SK-N-SH (cell line): ENCODE measurements around the gene DENND1A. TPM values are rescaled to one million over a fixed set of nuclear protein-coding genes. Genes with fewer than 3 reads are reported as not detected.

Experiments used
- CTCF ChIA-PET: fragments of 300-600, 350-600 bp; formaldehyde crosslinking; extraction: SDS; loops from one replicate; lab custom pipeline; 2021; lab: Yijun Ruan, JAX
- POLR2A ChIA-PET: fragments of 350-600 bp; sonication (Branson Sonifier 250); formaldehyde crosslinking; extraction: SDS; loops from one replicate; lab custom pipeline; 2020; ENCODE audit warnings: antibody characterized with exemption, inconsistent platforms; lab: Yijun Ruan, JAX
- DNase-seq: peaks from one replicate; pipeline ENCODE4 v3.0.0; 2012
- H2AFZ ChIP-seq: fragments of 200-600 bp; sonication (generic); 2 replicates; pipeline ENCODE4 v1.8.1; 2016; ENCODE audit warnings: antibody characterized with exemption, mild to moderate bottlenecking, low read depth
- H3F3A ChIP-seq: fragments of 200-600 bp; sonication (generic); replicated peaks from 2 replicates; pipeline ENCODE3; 2016; ENCODE audit warnings: antibody characterized with exemption, mild to moderate bottlenecking; ENCODE audit not compliant: insufficient read depth
- H3K27ac ChIP-seq, 2 experiments: fragments of 200-500 bp in 1 of 2; fragments of 200-600 bp in 1 of 2; sonication (Bioruptor generic) in 1 of 2; sonication (generic), shearing (Covaris generic) in 1 of 2; 2 replicates each; pipeline versions ENCODE4 v1.5.1 to v1.6.1; 2014 to 2016; ENCODE audit warnings: low read depth in 2 of 2, inconsistent platforms in 1 of 2, low read length in 1 of 2, mild to moderate bottlenecking in 1 of 2, mixed read lengths in 1 of 2
- H3K27me3 ChIP-seq: fragments of 200-600 bp; sonication (generic), shearing (Covaris generic); 2 replicates; pipeline ENCODE4 v1.6.1; 2016; ENCODE audit warnings: mixed run types; ENCODE audit not compliant: insufficient read depth
- H3K36me3 ChIP-seq, 2 experiments: fragments of 200-500 bp in 1 of 2; fragments of 200-600 bp in 1 of 2; sonication (Bioruptor generic) in 1 of 2; sonication (generic) in 1 of 2; replicated peaks in 1 of 2; 2 replicates each; pipeline versions ENCODE3 to v1.5.1; 2014 to 2016; ENCODE audit warnings: low read length in 1 of 2, mild to moderate bottlenecking in 1 of 2; ENCODE audit not compliant: insufficient read depth in 2 of 2, control insufficient read depth in 1 of 2
- H3K4me1 ChIP-seq, 2 experiments: fragments of 200-500 bp in 1 of 2; fragments of 200-600 bp in 1 of 2; sonication (Bioruptor generic) in 1 of 2; sonication (generic), shearing (Covaris generic) in 1 of 2; 2 replicates each; pipeline versions ENCODE4 v1.5.1 to v1.6.1; 2014 to 2016; ENCODE audit warnings: low read depth in 1 of 2, low read length in 1 of 2, mixed run types in 1 of 2; ENCODE audit not compliant: insufficient read depth in 2 of 2, control insufficient read depth in 1 of 2
- H3K4me2 ChIP-seq: fragments of 200-600 bp; sonication (generic), shearing (Covaris generic); 2 replicates; pipeline ENCODE4 v1.6.1; 2017; ENCODE audit warnings: mixed run types
- H3K4me3 ChIP-seq, 2 experiments: fragments of 200-500 bp in 1 of 2; fragments of 200-600 bp in 1 of 2; sonication (Bioruptor generic) in 1 of 2; sonication (generic), shearing (Covaris generic) in 1 of 2; 2 replicates each; pipeline versions ENCODE4 v1.5.1 to v1.8.1; 2014 to 2016; ENCODE audit warnings: low read depth in 2 of 2, inconsistent platforms in 1 of 2, low read length in 1 of 2, mild to moderate bottlenecking in 1 of 2, mixed read lengths in 1 of 2, moderate library complexity in 1 of 2
- H3K79me2 ChIP-seq: fragments of 200-600 bp; sonication (generic); 2 replicates; pipeline ENCODE4 v1.8.1; 2017; ENCODE audit warnings: mild to moderate bottlenecking; ENCODE audit not compliant: insufficient read depth
- H3K9ac ChIP-seq: fragments of 200-600 bp; sonication (generic); 2 replicates; pipeline ENCODE4 v1.6.1; 2017; ENCODE audit warnings: mixed run types
- H3K9me2 ChIP-seq: fragments of 200-600 bp; sonication (generic); 2 replicates; pipeline ENCODE4 v1.6.1; 2017; ENCODE audit warnings: mixed run types
- H3K9me3 ChIP-seq: fragments of 200-600 bp; sonication (generic); 2 replicates; pipeline ENCODE4 v1.6.1; 2017; ENCODE audit warnings: mixed run types, mild to moderate bottlenecking, moderate library complexity
- H4K20me1 ChIP-seq: fragments of 200-600 bp; sonication (generic); 2 replicates; pipeline ENCODE4 v1.6.1; 2017; ENCODE audit warnings: mild to moderate bottlenecking, mixed run types; ENCODE audit not compliant: insufficient read depth
- CHD2 ChIP-seq: fragments of 150-350 bp; IDR thresholded peaks from 2 replicates; pipeline ENCODE4 v1.6.1; 2018; ENCODE audit warnings: low read length; ENCODE audit not compliant: partially characterized antibody
- CTCF ChIP-seq: fragments of 200-600 bp; sonication (generic); IDR thresholded peaks from 2 replicates; pipeline ENCODE4 v1.6.1; 2017; ENCODE audit warnings: antibody characterized with exemption, mild to moderate bottlenecking, moderate library complexity
- ELF1 ChIP-seq: IDR thresholded peaks from 2 replicates; pipeline ENCODE4 v1.4.0; 2012
- EP300 ChIP-seq, 2 experiments: IDR thresholded peaks; 2 replicates each; pipeline versions ENCODE4 v1.4.0 to v1.6.1; 2012; ENCODE audit warnings: borderline replicate concordance in 1 of 2, low read depth in 1 of 2, low read length in 1 of 2
- EZH2phosphoT487 ChIP-seq: fragments of 200-600 bp; sonication (generic); IDR thresholded peaks from 2 replicates; pipeline ENCODE4 v1.6.1; 2017; ENCODE audit warnings: low read depth, mixed run types, mild to moderate bottlenecking, antibody characterized with exemption, moderate library complexity, borderline replicate concordance
- FOXM1 ChIP-seq: IDR thresholded peaks from 2 replicates; pipeline ENCODE4 v1.4.0; 2012; ENCODE audit warnings: low read depth, mild to moderate bottlenecking
- GABPA ChIP-seq: IDR thresholded peaks from 2 replicates; pipeline ENCODE4 v1.4.0; 2012; ENCODE audit warnings: low read depth, mild to moderate bottlenecking
- GATA2 ChIP-seq: sonication (generic); formaldehyde crosslinking; IDR thresholded peaks from 2 replicates; pipeline ENCODE4 v1.5.0; 2020; ENCODE audit warnings: mild to moderate bottlenecking, missing genetic modification reagents
- IRF3 ChIP-seq: fragments of 150-350 bp; IDR thresholded peaks from 2 replicates; pipeline ENCODE4 v1.6.1; 2016; ENCODE audit warnings: mild to moderate bottlenecking, low read depth, low read length
- JUND ChIP-seq: IDR thresholded peaks from 2 replicates; pipeline ENCODE4 v1.4.0; 2012
- MEF2A ChIP-seq: IDR thresholded peaks from 2 replicates; pipeline ENCODE4 v1.4.0; 2012; ENCODE audit warnings: low read depth, borderline replicate concordance
- RAD21 ChIP-seq: IDR thresholded peaks from 2 replicates; pipeline ENCODE4 v1.6.1; 2012; ENCODE audit warnings: mild to moderate bottlenecking, low read length
- RCOR1 ChIP-seq: fragments of 150-350 bp; IDR thresholded peaks from 2 replicates; pipeline ENCODE4 v1.6.1; 2017; ENCODE audit warnings: antibody characterized with exemption, low read length
- RFX5 ChIP-seq: IDR thresholded peaks from 2 replicates; pipeline ENCODE4 v1.6.1; 2012; ENCODE audit warnings: mild to moderate bottlenecking, improper control_type of control experiment, low read length
- RXRA ChIP-seq: IDR thresholded peaks from 2 replicates; pipeline ENCODE4 v1.4.0; 2012; ENCODE audit warnings: low read depth, mild to moderate bottlenecking, borderline replicate concordance
- TEAD4 ChIP-seq: IDR thresholded peaks from 2 replicates; pipeline ENCODE4 v1.4.0; 2012; ENCODE audit warnings: mild to moderate bottlenecking, borderline replicate concordance; ENCODE audit not compliant: insufficient read depth
- USF2 ChIP-seq: fragments of 150-350 bp; IDR thresholded peaks from 2 replicates; pipeline ENCODE4 v1.6.1; 2017; ENCODE audit warnings: antibody characterized with exemption, low read length, low read depth, borderline replicate concordance
- ZBTB33 ChIP-seq: IDR thresholded peaks from 2 replicates; pipeline ENCODE4 v1.4.0; 2012; ENCODE audit warnings: low read depth, borderline replicate concordance
- WGBS: methylation state at CpG from one replicate; pipeline ENCODE4 v1.1.6; 2017; ENCODE audit warnings: low lambda C conversion rate; 5-methylcytosine and 5-hydroxymethylcytosine counted together
- polyA plus RNA-seq, 3 experiments: library from polyadenylated mRNA; depleted of rRNA; stranded (reverse); fragments of >200 nt; gene quantifications; 2 replicates each; pipeline ENCODE4 v1.2.3, GENCODE V29; 2012
- TF ChIP-seq, protein P1 (sequence below): IDR thresholded peaks from 2 replicates; pipeline ENCODE4 v1.4.0; 2012; ENCODE audit warnings: low read depth
- TF ChIP-seq, protein P2 (sequence below): IDR thresholded peaks from 2 replicates; pipeline ENCODE4; 2012

Gene DENND1A
- polyA plus RNA-seq, 1 of the 3 experiments (the other 2 are of a cell fraction), result 25.4 TPM

DNA sequence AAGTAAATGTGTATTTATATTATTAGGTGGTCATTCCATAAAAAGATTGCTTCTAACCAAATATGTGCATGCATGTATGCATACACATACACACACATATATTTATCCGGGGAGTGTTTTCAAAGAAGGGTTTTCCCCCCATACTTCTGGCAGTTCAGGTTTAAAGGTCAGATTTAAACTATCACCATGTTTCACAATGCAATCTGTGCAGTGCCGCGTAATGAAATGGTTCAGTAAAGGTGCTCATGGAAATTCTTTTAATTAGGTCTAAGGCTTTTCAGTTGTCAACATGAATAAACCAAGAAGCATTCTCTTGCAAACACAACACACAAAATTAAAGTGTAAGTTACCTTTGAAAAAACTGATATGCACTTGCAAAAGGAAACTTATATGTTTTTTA is 362.9 kb downstream of the DENND1A start:
- POLR2A ChIA-PET, result no interaction called here
- Histone ChIP-seq H3K27ac (no peak overlapping the region), H3K36me3 (no peaks in the 10 kb centered on the region), H3K9me2 (no peaks in the 10 kb centered on the region), H2AFZ (no peak overlapping the region), H4K20me1 (no peaks in the 10 kb centered on the region), H3K4me2 (no peak overlapping the region), H3F3A (peaks cover 15% of the 10 kb centered on the region), H3K4me3 (no peak overlapping the region), H3K9ac (no peak overlapping the region), H3K4me1 (peaks cover 6 to 15% of the 10 kb centered on the region in 2 experiments; a peak in 3 of 4 replicates), H3K27me3 (no peaks in the 10 kb centered on the region), H3K79me2 (no peaks in the 10 kb centered on the region), H3K9me3 (no peaks in the 10 kb centered on the region)
- WGBS, result 95% methylated on average over 3 of the region's 3 CpGs
- CTCF ChIA-PET, result no interaction called here
- TF ChIP-seq RCOR1 (no peak), FOXM1 (no peak), GABPA (no peak), IRF3 (no peak), RFX5 (no peak), CTCF (no peak), TEAD4 (no peak), USF2 (no peak), EP300 (IDR thresholded peaks at IDR 0.05; ENCODE audit: borderline replicate concordance in 1 of 2, low read depth in 1 of 2, low read length in 1 of 2) (no peak), CHD2 (no peak)
- DNase-seq, result no peak

GRCh38 chr9:123564652-123565051 is 365.3 kb downstream of the DENND1A start:
- DNase-seq, result no peak
- no peak overlapping the region for H3K27ac ChIP-seq
- H3K36me3 ChIP-seq, result no peaks in the 10 kb centered on the region
- no peak overlapping the region for H3K9ac ChIP-seq
- ChIA-PET POLR2A (no interaction called here), CTCF (no interaction called here)
- H3F3A ChIP-seq, result peaks cover 15% of the 10 kb centered on the region
- no peaks in the 10 kb centered on the region for H4K20me1 ChIP-seq
- H3K4me1 ChIP-seq, result peaks cover 6 to 12% of the 10 kb centered on the region in 2 experiments; a peak in 3 of 4 replicates
- H3K79me2 ChIP-seq, result no peaks in the 10 kb centered on the region
- H2AFZ ChIP-seq, result no peak overlapping the region
- no peaks in the 10 kb centered on the region for H3K27me3 ChIP-seq
- no peak overlapping the region for H3K4me3 ChIP-seq
- H3K9me3 ChIP-seq, result no peaks in the 10 kb centered on the region
- no peak overlapping the region for H3K4me2 ChIP-seq
- H3K9me2 ChIP-seq, result no peaks in the 10 kb centered on the region
- 91% methylated on average over 1 of the region's 1 CpG for WGBS
- TF ChIP-seq GATA2 (CRISPR knock-in tag) (no peak), ZBTB33 (no peak), GABPA (no peak), JUND (no peak), ELF1 (no peak), USF2 (no peak), EZH2phosphoT487 (no peak), MEF2A (no peak), RFX5 (no peak), RAD21 (no peak), TEAD4 (no peak), RXRA (no peak)
- TF ChIP-seq, protein P1, sequence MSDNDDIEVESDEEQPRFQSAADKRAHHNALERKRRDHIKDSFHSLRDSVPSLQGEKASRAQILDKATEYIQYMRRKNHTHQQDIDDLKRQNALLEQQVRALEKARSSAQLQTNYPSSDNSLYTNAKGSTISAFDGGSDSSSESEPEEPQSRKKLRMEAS, result no peak
- TF ChIP-seq, protein P2, sequence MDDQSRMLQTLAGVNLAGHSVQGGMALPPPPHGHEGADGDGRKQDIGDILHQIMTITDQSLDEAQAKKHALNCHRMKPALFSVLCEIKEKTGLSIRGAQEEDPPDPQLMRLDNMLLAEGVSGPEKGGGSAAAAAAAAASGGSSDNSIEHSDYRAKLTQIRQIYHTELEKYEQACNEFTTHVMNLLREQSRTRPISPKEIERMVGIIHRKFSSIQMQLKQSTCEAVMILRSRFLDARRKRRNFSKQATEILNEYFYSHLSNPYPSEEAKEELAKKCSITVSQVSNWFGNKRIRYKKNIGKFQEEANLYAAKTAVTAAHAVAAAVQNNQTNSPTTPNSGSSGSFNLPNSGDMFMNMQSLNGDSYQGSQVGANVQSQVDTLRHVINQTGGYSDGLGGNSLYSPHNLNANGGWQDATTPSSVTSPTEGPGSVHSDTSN, result no peak
